ENCODE measurements around the gene COL11A2. TPM values are rescaled to one million over a fixed set of nuclear protein-coding genes. Genes with fewer than 3 reads are reported as not detected.

COL11A2 gene
- total and polyA plus RNA-seq, 4 donors = 0.13 to 3.6 (median 1.6) TPM

DNA sequence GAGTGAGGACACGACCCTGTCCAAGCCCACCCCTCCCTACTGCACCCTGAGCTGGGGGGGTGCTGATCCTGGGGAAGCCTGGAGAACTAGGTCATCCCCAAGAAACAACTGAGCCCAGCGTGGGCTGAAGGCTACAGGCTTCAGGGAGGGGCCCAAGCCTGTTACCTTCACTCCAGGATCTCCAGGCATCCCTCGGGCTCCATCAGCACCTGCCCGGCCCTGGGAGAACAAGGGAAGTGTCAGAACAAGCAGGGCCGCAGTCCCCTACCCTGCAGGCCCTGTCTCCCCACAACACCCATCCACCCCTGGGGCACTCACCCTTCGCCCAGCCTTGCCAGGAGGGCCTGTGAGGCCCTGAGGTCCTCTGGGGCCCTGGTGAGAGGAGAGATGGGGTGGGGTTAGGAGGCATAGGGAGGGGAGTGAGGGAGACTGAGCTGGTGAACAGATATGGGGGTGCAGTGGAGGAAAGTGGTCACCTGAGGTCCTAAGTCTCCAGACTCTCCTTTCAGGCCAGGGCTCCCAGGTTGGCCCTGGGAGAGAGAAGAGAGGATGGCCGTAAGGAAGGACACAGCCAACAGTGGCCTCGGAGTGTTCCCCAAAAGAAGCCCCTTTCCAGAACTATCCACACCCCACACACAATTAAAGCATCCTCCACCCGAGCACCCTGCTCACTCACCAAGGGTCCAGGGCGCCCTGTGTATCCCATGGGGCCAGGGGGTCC lies 13.4 kb downstream of the COL11A2 start:
- DNase-seq = no peak
- Histone ChIP-seq H3K4me1 (ENCODE audit: control insufficient read depth in 1 of 2, insufficient read depth in 2 of 2, low read length in 2 of 2) (no peaks in the 10 kb centered on the region), H3K36me3 (ENCODE audit: control insufficient read depth in 1 of 2, insufficient read depth in 2 of 2, low read length in 1 of 2) (no peaks in the 10 kb centered on the region), H3K27ac (ENCODE audit: low read depth in 1 of 2, low read length in 2 of 2) (no peak overlapping the region), H3K4me3 (ENCODE audit: low read length in 2 of 2) (no peak overlapping the region), H3K9me3 (ENCODE audit: control insufficient read depth, low read length) (no peaks in the 10 kb centered on the region), H3K27me3 (ENCODE audit: control insufficient read depth in 1 of 2, insufficient read depth in 2 of 2, low read length in 1 of 2) (no peaks in the 10 kb centered on the region)
- intact Hi-C loops (cut with DNase I) = no loop called here
- no peak for ATAC-seq (ENCODE audit: low FRiP score)
- 91 to 93% methylated on average over 9 to 10 of the region's 10 CpGs for WGBS, 2 donors

DNA sequence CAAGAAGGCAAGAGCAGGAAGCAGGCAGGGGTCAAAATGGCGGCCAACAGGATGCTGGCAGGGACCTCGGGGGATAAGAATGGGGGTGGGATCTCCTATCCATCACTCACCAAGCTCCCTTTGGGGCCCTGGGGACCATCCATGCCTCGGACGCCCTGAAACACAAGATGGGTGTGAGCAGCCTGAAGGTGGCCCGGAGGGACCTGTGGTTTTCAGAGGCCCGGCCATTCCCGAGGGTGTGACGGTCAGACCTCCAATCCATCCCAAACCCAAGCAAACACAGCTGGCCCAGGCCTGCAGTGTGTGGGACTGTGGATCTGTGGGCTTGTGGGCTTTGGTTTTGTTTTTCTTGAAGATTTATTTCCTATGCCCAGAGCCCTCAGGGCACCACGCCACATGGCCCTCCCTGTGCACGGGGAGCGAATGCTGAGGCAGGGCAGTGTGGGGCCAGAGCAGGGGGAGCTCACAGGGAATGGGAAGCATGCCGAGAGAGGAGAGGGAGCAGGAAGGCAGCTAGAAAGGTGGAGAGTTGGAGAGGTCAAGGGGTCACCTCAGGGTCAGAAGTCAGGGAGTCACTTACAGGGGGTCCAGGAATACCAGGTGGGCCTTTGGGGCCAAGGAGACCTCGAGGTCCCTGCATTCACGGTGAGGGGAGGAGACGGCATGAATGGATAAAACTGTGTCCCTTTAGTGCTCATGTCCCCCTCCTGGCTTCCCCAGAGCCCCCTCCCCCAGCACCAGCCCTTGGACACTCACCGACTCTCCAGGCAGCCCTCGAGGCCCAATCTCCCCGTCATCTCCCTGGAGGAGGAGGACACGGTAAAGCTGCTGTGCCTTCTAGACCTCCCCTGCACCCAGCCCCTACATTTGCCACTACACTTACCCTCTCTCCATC lies 14.5 kb downstream of the COL11A2 start:
- no peaks in the 10 kb centered on the region for H3K27me3 ChIP-seq (ENCODE audit: control insufficient read depth in 1 of 2, insufficient read depth in 2 of 2, low read length in 1 of 2)
- WGBS, 2 donors = 79 to 81% methylated on average over 19 of the region's 19 CpGs
- H3K9me3 ChIP-seq (ENCODE audit: control insufficient read depth, low read length) = no peaks in the 10 kb centered on the region
- DNase-seq (no peak), ATAC-seq (ENCODE audit: low FRiP score) (no peak)
- no peak overlapping the region for H3K27ac ChIP-seq (ENCODE audit: low read depth in 1 of 2, low read length in 2 of 2)
- intact Hi-C loops (cut with DNase I) = no loop called here
- H3K4me1 ChIP-seq (ENCODE audit: control insufficient read depth in 1 of 2, insufficient read depth in 2 of 2, low read length in 2 of 2) = no peaks in the 10 kb centered on the region
- H3K4me3 ChIP-seq (ENCODE audit: low read length in 2 of 2) = no peak overlapping the region
- no peaks in the 10 kb centered on the region for H3K36me3 ChIP-seq (ENCODE audit: control insufficient read depth in 1 of 2, insufficient read depth in 2 of 2, low read length in 1 of 2)

GRCh38 chr6:33176906-33177305 lies 15.4 kb downstream of the COL11A2 start:
- DNase-seq (peak in 1 of 2 donors; percentile 55), ATAC-seq (ENCODE audit: low FRiP score) (no peak)
- Histone ChIP-seq H3K4me3 (ENCODE audit: low read length in 2 of 2) (no peak overlapping the region), H3K4me1 (ENCODE audit: control insufficient read depth in 1 of 2, insufficient read depth in 2 of 2, low read length in 2 of 2) (no peaks in the 10 kb centered on the region), H3K36me3 (ENCODE audit: control insufficient read depth in 1 of 2, insufficient read depth in 2 of 2, low read length in 1 of 2) (no peaks in the 10 kb centered on the region), H3K27ac (ENCODE audit: low read depth in 1 of 2, low read length in 2 of 2) (no peak overlapping the region), H3K9me3 (ENCODE audit: control insufficient read depth, low read length) (no peaks in the 10 kb centered on the region), H3K27me3 (ENCODE audit: control insufficient read depth in 1 of 2, insufficient read depth in 2 of 2, low read length in 1 of 2) (no peaks in the 10 kb centered on the region)
- intact Hi-C loops (cut with DNase I) = no loop called here
- WGBS, 2 donors = 86 to 91% methylated on average over 7 of the region's 7 CpGs

DNA sequence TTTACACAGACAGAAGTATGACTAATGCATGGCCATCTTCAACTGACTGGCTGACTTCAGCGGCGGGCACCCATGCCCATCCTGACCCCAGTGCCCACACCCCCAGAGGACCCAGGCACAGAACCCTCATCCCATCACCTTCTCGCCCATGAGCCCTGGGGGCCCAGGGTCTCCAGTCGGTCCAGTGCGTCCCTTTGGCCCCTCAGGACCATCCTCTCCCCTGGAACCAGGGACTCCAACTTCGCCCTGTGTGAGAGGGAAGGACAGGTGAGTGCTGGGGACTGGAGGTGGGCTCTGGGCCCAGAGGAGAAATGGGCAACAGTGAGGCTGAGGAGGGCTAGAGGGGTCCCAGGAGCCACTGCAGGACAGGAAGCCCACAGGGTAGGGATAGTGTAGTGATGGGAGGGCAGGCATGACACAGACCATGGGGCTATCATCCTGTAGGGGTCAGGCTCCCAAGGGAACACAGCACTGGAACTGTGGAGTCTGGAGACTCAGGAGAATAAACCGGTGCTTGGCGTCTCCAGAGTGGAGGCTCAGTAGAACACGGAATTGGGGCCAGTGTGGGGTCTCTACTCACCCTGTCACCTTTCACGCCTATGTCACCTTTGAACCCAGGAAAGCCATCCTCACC lies 16.7 kb downstream of the COL11A2 start:
- H3K27me3 ChIP-seq (ENCODE audit: control insufficient read depth in 1 of 2, insufficient read depth in 2 of 2, low read length in 1 of 2) = no peaks in the 10 kb centered on the region
- H3K4me3 ChIP-seq (ENCODE audit: low read length in 2 of 2) = no peak overlapping the region
- H3K27ac ChIP-seq (ENCODE audit: low read depth in 1 of 2, low read length in 2 of 2) = no peak overlapping the region
- no peak for ATAC-seq (ENCODE audit: low FRiP score)
- no peaks in the 10 kb centered on the region for H3K36me3 ChIP-seq (ENCODE audit: control insufficient read depth in 1 of 2, insufficient read depth in 2 of 2, low read length in 1 of 2)
- H3K9me3 ChIP-seq (ENCODE audit: control insufficient read depth, low read length) = no peaks in the 10 kb centered on the region
- H3K4me1 ChIP-seq (ENCODE audit: control insufficient read depth in 1 of 2, insufficient read depth in 2 of 2, low read length in 2 of 2) = no peaks in the 10 kb centered on the region
- intact Hi-C loops (cut with DNase I) = no loop called here
- DNase-seq = no peak
- 83% methylated on average over 10 of the region's 10 CpGs for WGBS, 2 donors

GRCh38 chr6:33174784-33175183 lies 17.5 kb downstream of the COL11A2 start:
- ATAC-seq (ENCODE audit: low FRiP score) (no peak), DNase-seq (peak in 1 of 2 donors; percentile 37)
- Histone ChIP-seq H3K27me3 (ENCODE audit: control insufficient read depth in 1 of 2, insufficient read depth in 2 of 2, low read length in 1 of 2) (no peaks in the 10 kb centered on the region), H3K27ac (ENCODE audit: low read depth in 1 of 2, low read length in 2 of 2) (no peak overlapping the region), H3K36me3 (ENCODE audit: control insufficient read depth in 1 of 2, insufficient read depth in 2 of 2, low read length in 1 of 2) (no peaks in the 10 kb centered on the region), H3K4me3 (ENCODE audit: low read length in 2 of 2) (no peak overlapping the region), H3K4me1 (ENCODE audit: control insufficient read depth in 1 of 2, insufficient read depth in 2 of 2, low read length in 2 of 2) (no peaks in the 10 kb centered on the region), H3K9me3 (ENCODE audit: control insufficient read depth, low read length) (no peaks in the 10 kb centered on the region)
- intact Hi-C loops (cut with DNase I) = no loop called here
- WGBS, 2 donors = 87 to 92% methylated on average over 4 of the region's 4 CpGs

DNA sequence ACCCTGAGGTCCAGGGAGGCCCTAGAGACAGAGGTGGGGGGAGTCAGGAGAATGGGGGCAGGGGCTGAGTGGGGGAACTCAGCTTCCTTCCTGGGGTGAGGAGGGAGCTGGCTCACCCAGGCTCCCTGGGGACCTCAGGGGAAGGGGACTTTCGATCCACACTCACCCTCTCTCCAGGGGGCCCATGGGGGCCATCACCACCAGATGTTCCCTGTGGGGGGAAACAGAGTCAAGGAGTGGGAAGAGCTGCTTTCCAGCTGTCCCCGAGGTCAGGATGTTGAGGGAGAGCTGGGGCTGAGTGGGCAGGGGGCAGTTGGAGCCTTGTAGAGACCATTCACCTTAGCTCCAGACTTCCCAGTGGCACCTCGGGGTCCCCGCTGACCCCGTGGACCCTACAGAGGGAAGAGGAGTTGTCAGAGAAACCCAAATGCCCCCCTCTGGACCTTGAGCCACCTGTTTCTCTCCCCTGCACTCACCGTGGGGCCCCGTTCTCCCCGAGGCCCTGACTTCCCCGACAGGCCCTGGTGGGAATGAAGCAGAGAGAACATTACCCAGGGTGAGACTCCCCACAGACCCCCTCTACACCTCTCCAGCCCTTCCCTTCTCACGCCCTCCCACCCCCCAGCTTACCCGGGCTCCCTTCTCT lies 18.6 kb downstream of the COL11A2 start:
- WGBS, 2 donors = 75 to 79% methylated on average over 11 of the region's 11 CpGs
- Histone ChIP-seq H3K4me3 (ENCODE audit: low read length in 2 of 2) (no peak overlapping the region), H3K4me1 (ENCODE audit: control insufficient read depth in 1 of 2, insufficient read depth in 2 of 2, low read length in 2 of 2) (no peaks in the 10 kb centered on the region), H3K36me3 (ENCODE audit: control insufficient read depth in 1 of 2, insufficient read depth in 2 of 2, low read length in 1 of 2) (no peaks in the 10 kb centered on the region), H3K27ac (ENCODE audit: low read depth in 1 of 2, low read length in 2 of 2) (no peak overlapping the region), H3K9me3 (ENCODE audit: control insufficient read depth, low read length) (no peaks in the 10 kb centered on the region), H3K27me3 (ENCODE audit: control insufficient read depth in 1 of 2, insufficient read depth in 2 of 2, low read length in 1 of 2) (no peaks in the 10 kb centered on the region)
- intact Hi-C loops (cut with DNase I) = no loop called here
- DNase-seq (peak; percentile 26 to 37), ATAC-seq (ENCODE audit: low FRiP score) (no peak)

GRCh38 chr6:33172688-33173534 lies 19.4 kb downstream of the COL11A2 start:
- H3K27ac ChIP-seq (ENCODE audit: low read depth in 1 of 2, low read length in 2 of 2) = no peak overlapping the region
- ATAC-seq (ENCODE audit: low FRiP score) = no peak
- intact Hi-C loops (cut with DNase I) = no loop called here
- no peaks in the 10 kb centered on the region for H3K36me3 ChIP-seq (ENCODE audit: control insufficient read depth in 1 of 2, insufficient read depth in 2 of 2, low read length in 1 of 2)
- 76 to 79% methylated on average over 14 to 16 of the region's 16 CpGs for WGBS, 2 donors
- no peaks in the 10 kb centered on the region for H3K4me1 ChIP-seq (ENCODE audit: control insufficient read depth in 1 of 2, insufficient read depth in 2 of 2, low read length in 2 of 2)
- no peak overlapping the region for H3K4me3 ChIP-seq (ENCODE audit: low read length in 2 of 2)
- no peaks in the 10 kb centered on the region for H3K9me3 ChIP-seq (ENCODE audit: control insufficient read depth, low read length)
- H3K27me3 ChIP-seq (ENCODE audit: control insufficient read depth in 1 of 2, insufficient read depth in 2 of 2, low read length in 1 of 2) = no peaks in the 10 kb centered on the region
- peak; percentile 41 to 53 for DNase-seq

All from aorta (tissue), 5 donors.